ENCODE data around the gene ELMO1. TPM values are rescaled to one million over a fixed set of nuclear protein-coding genes. Genes with fewer than 3 reads are reported as not detected.

Gene ELMO1
- total and polyA plus RNA-seq, 2 experiments from 2014 or later = 9.6 to 10.8 TPM

DNA sequence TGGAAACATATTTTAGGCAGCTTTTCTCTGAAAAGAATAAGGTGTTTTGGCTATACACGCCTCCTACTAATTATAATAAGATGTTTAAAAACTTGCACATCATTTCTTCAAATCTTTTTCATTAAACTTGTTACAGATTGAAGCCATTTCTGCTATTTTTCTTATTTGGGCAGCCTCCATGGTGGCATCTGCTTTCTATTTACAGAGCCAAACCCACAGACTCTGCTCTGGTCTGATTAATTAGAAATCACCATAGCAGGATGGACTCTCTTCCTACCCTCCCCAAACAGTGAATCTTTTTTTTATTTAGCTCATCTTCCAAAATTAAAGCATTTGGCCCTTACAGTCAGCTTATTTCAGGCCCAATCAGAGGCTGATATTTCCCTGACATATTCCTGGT, 638.6 kb downstream of the ELMO1 start:
- no peak overlapping the region for H3K27ac ChIP-seq
- H3K9me3 ChIP-seq (ENCODE audit: low read depth) = no peaks in the 10 kb centered on the region
- no peak for DNase-seq (ENCODE audit: low read depth in 1 of 2, low spot score in 1 of 2)
- TF ChIP-seq, protein P1, sequence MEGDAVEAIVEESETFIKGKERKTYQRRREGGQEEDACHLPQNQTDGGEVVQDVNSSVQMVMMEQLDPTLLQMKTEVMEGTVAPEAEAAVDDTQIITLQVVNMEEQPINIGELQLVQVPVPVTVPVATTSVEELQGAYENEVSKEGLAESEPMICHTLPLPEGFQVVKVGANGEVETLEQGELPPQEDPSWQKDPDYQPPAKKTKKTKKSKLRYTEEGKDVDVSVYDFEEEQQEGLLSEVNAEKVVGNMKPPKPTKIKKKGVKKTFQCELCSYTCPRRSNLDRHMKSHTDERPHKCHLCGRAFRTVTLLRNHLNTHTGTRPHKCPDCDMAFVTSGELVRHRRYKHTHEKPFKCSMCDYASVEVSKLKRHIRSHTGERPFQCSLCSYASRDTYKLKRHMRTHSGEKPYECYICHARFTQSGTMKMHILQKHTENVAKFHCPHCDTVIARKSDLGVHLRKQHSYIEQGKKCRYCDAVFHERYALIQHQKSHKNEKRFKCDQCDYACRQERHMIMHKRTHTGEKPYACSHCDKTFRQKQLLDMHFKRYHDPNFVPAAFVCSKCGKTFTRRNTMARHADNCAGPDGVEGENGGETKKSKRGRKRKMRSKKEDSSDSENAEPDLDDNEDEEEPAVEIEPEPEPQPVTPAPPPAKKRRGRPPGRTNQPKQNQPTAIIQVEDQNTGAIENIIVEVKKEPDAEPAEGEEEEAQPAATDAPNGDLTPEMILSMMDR (IDR thresholded peaks at IDR 0.05; ENCODE audit: low read depth, low read length) = no peak
- no peak overlapping the region for H3K4me3 ChIP-seq
- peaks cover 4% of the 10 kb centered on the region for H3K27me3 ChIP-seq
- no peaks in the 10 kb centered on the region for H3K4me1 ChIP-seq (ENCODE audit: low read depth)
- H3K36me3 ChIP-seq = no peaks in the 10 kb centered on the region

DNA sequence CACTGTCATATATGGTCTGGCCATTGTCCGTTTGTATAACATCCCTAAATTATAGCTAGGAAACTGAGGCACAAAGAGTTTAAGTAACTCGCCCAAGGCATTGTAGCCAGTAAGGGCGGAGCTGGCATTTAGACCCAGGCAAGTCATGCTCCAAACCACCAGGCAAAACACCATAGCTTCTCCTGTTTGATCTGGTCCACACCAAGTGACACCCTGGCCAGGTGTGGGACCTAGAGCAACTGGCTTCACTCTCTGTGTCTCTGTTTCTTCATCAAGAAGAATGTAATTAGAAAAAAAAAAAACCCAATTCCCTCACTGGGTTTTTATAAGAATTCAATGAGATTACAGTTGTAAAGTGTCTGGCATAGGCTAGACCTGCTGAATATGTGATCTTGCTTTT, 639.2 kb downstream of the ELMO1 start:
- Histone ChIP-seq H3K27ac (no peak overlapping the region), H3K27me3 (peaks cover 4% of the 10 kb centered on the region), H3K4me1 (ENCODE audit: low read depth) (no peaks in the 10 kb centered on the region), H3K4me3 (no peak overlapping the region), H3K36me3 (no peaks in the 10 kb centered on the region), H3K9me3 (ENCODE audit: low read depth) (no peaks in the 10 kb centered on the region)
- no peak for DNase-seq (ENCODE audit: low read depth in 1 of 2, low spot score in 1 of 2)
- TF ChIP-seq, protein P1 (IDR thresholded peaks at IDR 0.05; ENCODE audit: low read depth, low read length) = no peak

DNA sequence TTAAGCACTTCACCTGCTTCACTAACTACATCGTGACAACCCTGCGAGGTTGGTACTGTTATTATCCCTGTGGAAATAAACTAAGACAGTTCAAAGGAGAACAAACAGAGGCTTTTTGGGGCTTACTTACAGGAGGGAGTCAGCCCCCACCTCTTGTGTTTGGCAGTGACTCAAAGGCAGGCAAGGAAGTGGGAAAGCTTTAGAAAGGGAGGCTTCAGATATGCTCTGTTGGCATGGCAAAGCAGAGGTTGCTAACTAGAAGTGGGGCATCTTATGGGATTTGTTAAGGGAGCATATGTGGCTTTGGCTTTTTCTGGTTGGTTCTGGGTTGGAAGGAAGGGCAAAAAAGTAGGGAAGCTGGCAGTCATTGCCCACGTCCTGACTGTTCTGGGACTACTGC, 639.6 kb downstream of the ELMO1 start:
- Histone ChIP-seq H3K4me3 (no peak overlapping the region), H3K4me1 (ENCODE audit: low read depth) (no peaks in the 10 kb centered on the region), H3K27me3 (peaks cover 4% of the 10 kb centered on the region), H3K36me3 (no peaks in the 10 kb centered on the region), H3K27ac (no peak overlapping the region), H3K9me3 (ENCODE audit: low read depth) (no peaks in the 10 kb centered on the region)
- DNase-seq (ENCODE audit: low read depth in 1 of 2, low spot score in 1 of 2) = no peak
- TF ChIP-seq, protein P1 (IDR thresholded peaks at IDR 0.05; ENCODE audit: low read depth, low read length) = no peak

DNA sequence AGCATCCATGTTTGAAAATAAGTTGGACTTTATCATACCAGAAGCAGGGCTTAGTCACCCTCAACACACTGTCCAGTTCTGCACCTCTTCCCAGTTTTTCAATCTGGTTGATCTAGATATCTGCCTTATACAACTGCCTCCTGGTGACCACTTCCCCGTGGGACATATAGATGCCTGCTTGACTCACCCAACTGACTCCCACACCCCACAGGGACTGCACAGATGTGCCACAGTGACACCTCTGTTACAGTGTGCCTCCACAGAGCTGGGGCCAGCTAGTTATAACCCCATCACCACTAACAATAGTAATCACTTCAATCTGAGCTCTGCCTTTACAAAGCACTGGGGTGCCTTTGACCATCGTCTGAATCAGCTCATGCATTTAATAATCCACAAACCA, 641.8 kb downstream of the ELMO1 start:
- Histone ChIP-seq H3K36me3 (no peaks in the 10 kb centered on the region), H3K4me1 (ENCODE audit: low read depth) (no peaks in the 10 kb centered on the region), H3K9me3 (ENCODE audit: low read depth) (no peaks in the 10 kb centered on the region), H3K27me3 (peaks cover 4% of the 10 kb centered on the region), H3K4me3 (no peak overlapping the region), H3K27ac (no peak overlapping the region)
- no peak for DNase-seq (ENCODE audit: low read depth in 1 of 2, low spot score in 1 of 2)
- TF ChIP-seq, protein P1 (IDR thresholded peaks at IDR 0.05; ENCODE audit: low read depth, low read length) = no peak

Other genes starting within 250 kb of the ELMO1 start
- gene GPR141, start 234.9 kb upstream of the ELMO1 start, total RNA-seq = 0.51 TPM in 1 of 2 replicates, not detected in the other
- not detected in 2 replicates for gene GPR141, start 234.9 kb upstream of the ELMO1 start, polyA plus RNA-seq